ENCODE results near the gene TRAK2. TPM values are rescaled to one million over a fixed set of nuclear protein-coding genes. Genes with fewer than 3 reads are reported as not detected.

Gene TRAK2
- total and polyA plus RNA-seq, 10 donors = 7.1 to 63.0 (median 37.7) TPM

DNA sequence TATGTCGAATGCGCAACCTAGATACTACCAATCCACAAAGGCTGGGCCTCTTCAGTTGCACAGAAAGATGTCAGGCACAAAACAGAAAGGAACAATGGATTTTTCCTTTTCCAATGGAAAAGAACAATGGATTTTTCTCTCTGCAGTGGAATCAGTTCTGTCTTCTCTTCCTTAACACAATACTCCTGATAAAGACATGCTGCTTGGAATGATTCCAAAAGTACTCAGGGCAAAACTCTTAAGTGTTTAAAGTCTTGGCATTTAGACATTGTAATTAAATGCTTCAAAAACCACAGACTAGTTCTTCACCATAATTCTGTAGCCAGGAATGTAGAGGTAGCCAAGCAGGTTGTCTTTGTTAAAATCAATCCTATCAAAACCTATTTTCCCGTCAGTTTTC is 47.4 kb downstream of the TRAK2 start:
- TF ChIP-seq POLR2A (IDR thresholded peaks at IDR 0.05) (no peak), POLR2AphosphoS5 (IDR thresholded peaks at IDR 0.05) (no peak)
- TF ChIP-seq, protein P1, sequence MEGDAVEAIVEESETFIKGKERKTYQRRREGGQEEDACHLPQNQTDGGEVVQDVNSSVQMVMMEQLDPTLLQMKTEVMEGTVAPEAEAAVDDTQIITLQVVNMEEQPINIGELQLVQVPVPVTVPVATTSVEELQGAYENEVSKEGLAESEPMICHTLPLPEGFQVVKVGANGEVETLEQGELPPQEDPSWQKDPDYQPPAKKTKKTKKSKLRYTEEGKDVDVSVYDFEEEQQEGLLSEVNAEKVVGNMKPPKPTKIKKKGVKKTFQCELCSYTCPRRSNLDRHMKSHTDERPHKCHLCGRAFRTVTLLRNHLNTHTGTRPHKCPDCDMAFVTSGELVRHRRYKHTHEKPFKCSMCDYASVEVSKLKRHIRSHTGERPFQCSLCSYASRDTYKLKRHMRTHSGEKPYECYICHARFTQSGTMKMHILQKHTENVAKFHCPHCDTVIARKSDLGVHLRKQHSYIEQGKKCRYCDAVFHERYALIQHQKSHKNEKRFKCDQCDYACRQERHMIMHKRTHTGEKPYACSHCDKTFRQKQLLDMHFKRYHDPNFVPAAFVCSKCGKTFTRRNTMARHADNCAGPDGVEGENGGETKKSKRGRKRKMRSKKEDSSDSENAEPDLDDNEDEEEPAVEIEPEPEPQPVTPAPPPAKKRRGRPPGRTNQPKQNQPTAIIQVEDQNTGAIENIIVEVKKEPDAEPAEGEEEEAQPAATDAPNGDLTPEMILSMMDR (IDR thresholded peaks at IDR 0.05 in 8 of 11, conservative IDR thresholded peaks at IDR 0.05 in 3 of 11) = no peak
- Histone ChIP-seq H3K4me1 (peaks cover 0 to 61% (median 25%) of the 10 kb centered on the region in 6 donors), H3K27me3 (replicated peaks in 1 of 7) (no peaks in the 10 kb centered on the region), H3K4me3 (no peak overlapping the region), H3K9me3 (no peaks in the 10 kb centered on the region), H3K36me3 (peaks cover 0 to 24% (median 5%) of the 10 kb centered on the region in 6 donors), H3K27ac (no peak overlapping the region)
- 90 to 95% (median 94%) methylated on average over 3 of the region's 3 CpGs for WGBS, 5 donors
- DNase-seq = no peak
- intact Hi-C loops (cut with DNase I; ENCODE audit: low total_unique reads) = no loop called here

DNA sequence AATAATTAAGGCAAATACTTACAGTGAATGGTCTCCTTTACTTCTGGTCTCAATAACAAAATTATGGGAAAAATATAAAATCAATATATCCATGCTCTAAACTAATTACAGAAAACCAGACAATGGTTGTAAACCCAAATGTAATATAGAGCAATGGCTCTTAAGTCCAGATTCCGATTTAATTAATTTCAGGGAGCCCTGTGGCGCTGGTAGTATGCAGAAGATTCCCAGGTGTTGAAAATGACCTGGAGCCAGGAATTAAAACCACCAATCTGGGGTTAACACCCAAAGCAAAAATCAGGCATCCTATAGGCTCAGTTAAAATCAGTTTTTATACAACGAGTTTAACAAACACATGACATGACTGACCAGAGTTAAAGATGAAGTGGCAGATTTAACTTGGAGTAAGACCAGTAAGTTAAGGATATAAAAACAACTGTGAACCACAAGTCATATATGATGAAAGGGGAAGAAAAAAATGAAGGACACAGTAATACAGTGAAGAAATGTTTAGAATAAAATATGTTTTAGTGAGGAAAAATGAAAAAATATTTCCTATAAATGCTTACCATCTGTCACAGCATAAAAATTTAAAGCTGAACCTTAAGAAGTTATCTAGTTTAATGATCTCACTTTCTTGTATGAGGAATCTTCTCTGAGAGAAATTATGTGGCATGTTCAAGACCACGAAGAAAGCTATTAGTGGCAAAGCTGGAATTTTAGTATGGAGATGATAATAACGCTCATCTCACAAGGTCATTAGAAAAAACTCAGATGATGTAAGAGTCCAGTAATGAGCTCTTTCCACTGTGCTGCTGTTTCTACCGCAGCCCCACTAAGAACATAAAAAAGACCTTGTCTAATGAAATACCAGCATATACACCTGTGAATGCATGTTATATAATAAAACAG is 48.4 kb downstream of the TRAK2 start:
- intact Hi-C loops (cut with DNase I; ENCODE audit: low total_unique reads) = no loop called here
- Histone ChIP-seq H3K4me3 (no peak overlapping the region), H3K4me1 (peaks cover 0 to 61% (median 25%) of the 10 kb centered on the region in 6 donors), H3K27me3 (replicated peaks in 1 of 7) (no peaks in the 10 kb centered on the region), H3K9me3 (no peaks in the 10 kb centered on the region), H3K36me3 (peaks cover 0 to 34% (median 12%) of the 10 kb centered on the region in 6 donors), H3K27ac (no peak overlapping the region)
- TF ChIP-seq POLR2A (IDR thresholded peaks at IDR 0.05) (no peak), POLR2AphosphoS5 (IDR thresholded peaks at IDR 0.05) (no peak)
- TF ChIP-seq, protein P1 (IDR thresholded peaks at IDR 0.05 in 8 of 11, conservative IDR thresholded peaks at IDR 0.05 in 3 of 11) = no peak
- no peak for DNase-seq
- 78 to 83% (median 79%) methylated on average over 6 of the region's 6 CpGs for WGBS, 5 donors

DNA sequence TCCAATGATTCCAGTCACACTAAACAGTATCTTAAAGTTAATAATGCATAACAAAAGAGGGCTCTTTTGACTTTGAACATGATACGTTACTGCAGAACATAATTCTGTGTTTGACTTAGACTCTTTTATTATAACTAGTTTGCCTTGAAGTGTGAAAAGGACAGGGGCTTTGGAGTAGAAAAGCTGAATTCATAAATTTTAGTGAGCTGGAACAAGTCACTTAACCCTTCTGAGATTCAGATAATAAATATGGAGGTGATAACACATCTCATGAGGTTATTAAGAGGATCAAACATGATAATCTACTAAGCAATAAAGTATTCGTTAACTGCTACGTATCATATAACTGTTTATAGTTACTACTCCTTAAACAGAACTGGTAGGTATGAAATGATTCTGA is 49.4 kb downstream of the TRAK2 start:
- Histone ChIP-seq H3K27me3 (replicated peaks in 1 of 7) (no peaks in the 10 kb centered on the region), H3K9me3 (no peaks in the 10 kb centered on the region), H3K36me3 (peaks cover 0 to 45% (median 23%) of the 10 kb centered on the region in 6 donors), H3K4me1 (peaks cover 0 to 57% (median 24%) of the 10 kb centered on the region in 6 donors), H3K4me3 (no peak overlapping the region), H3K27ac (no peak overlapping the region)
- no peak for DNase-seq
- WGBS, 5 donors = 92 to 97% (median 95%) methylated on average over 3 of the region's 3 CpGs
- TF ChIP-seq POLR2A (IDR thresholded peaks at IDR 0.05) (no peak), POLR2AphosphoS5 (IDR thresholded peaks at IDR 0.05) (no peak)
- TF ChIP-seq, protein P1 (IDR thresholded peaks at IDR 0.05 in 8 of 11, conservative IDR thresholded peaks at IDR 0.05 in 3 of 11) = no peak
- intact Hi-C loops (cut with DNase I; ENCODE audit: low total_unique reads) = no loop called here

- Histone ChIP-seq H3K9me3 (no peaks in the 10 kb centered on the region), H3K27me3 (replicated peaks in 1 of 7) (no peaks in the 10 kb centered on the region), H3K27ac (no peak overlapping the region), H3K36me3 (peaks cover 0 to 90% (median 69%) of the 10 kb centered on the region in 6 donors), H3K4me3 (no peak overlapping the region), H3K4me1 (peaks cover 0 to 9% (median 0%) of the 10 kb centered on the region in 6 donors)
- intact Hi-C loops (cut with DNase I; ENCODE audit: low total_unique reads) = no loop called here
- WGBS, 5 donors = 82 to 94% (median 91%) methylated on average over 8 of the region's 8 CpGs
- no peak for TF ChIP-seq POLR2AphosphoS5 (IDR thresholded peaks at IDR 0.05)
- TF ChIP-seq POLR2A (IDR thresholded peaks at IDR 0.05) = no peak
- TF ChIP-seq, protein P1 (IDR thresholded peaks at IDR 0.05 in 8 of 11, conservative IDR thresholded peaks at IDR 0.05 in 3 of 11) = no peak
- no peak for DNase-seq
These were observed 54.7 kb downstream of the TRAK2 start for GRCh38 chr2:201396595-201396994.
